Raji (cell line): Measurements from ENCODE around the gene OS9.

ENCODE experiments used
- POLR2A ChIP-seq: IDR thresholded peaks from 2 replicates; pipeline ENCODE4 v1.6.1; 2011; ENCODE audit warnings: low read depth, low read length, control low read depth; ENCODE audit not compliant: insufficient read depth

The OS9 gene

DNA sequence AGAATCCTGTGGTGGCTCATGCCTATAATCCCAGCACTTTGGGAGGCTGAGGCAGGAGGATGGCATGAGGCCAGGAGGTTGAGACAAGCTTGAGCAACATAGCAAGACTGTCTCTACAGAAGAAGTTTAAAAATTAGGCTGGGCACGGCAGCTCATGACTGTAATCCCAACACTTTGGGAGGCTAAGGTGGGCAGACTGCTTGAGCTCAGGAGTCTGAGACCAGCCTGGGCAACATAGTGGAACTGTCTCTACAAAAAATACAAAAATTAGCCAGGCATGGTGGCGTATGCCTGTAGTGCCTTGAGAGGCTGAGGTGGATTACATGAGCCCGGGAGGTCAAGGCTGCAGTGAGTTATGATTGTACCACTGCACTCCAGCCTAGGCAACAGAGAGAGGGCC lies 73.9 kb downstream of the OS9 start:
- TF ChIP-seq POLR2A: no peak

- TF ChIP-seq POLR2A: no peak
Measured at GRCh38 chr12:57769594-57769993, 75.7 kb downstream of the OS9 start.

- TF ChIP-seq POLR2A: no peak
Measured at GRCh38 chr12:57770734-57771133, 76.8 kb downstream of the OS9 start.
